Measurements from ENCODE around the gene TRPC6. TPM values are rescaled to one million over a fixed set of nuclear protein-coding genes. Genes with fewer than 3 reads are reported as not detected.

The TRPC6 gene
- total RNA-seq, 1 experiment from 2014 or later = not detected

- Histone ChIP-seq H3K9me2 (ENCODE audit: insufficient read depth) (no peaks in the 10 kb centered on the region), H4K20me1 (ENCODE audit: insufficient read depth) (no peaks in the 10 kb centered on the region), H3F3A (ENCODE audit: insufficient read depth, low read depth) (no peaks in the 10 kb centered on the region), H3K9me3 (ENCODE audit: insufficient read depth, low read depth) (no peaks in the 10 kb centered on the region; the same call in 1 of the 2 replicates), H3K27me3 (ENCODE audit: insufficient read depth, low read depth) (no peaks in the 10 kb centered on the region), H3K27ac (no peak overlapping the region), H3K4me2 (no peak overlapping the region), H3K36me3 (ENCODE audit: low read depth) (no peaks in the 10 kb centered on the region), H3K79me2 (ENCODE audit: low read depth) (no peaks in the 10 kb centered on the region), H2AFZ (no peak overlapping the region), H3K4me3 (no peak overlapping the region), H3K4me1 (replicated peaks; ENCODE audit: insufficient read depth) (no peaks in the 10 kb centered on the region)
- DNase-seq = no peak
- ChIA-PET POLR2A (ENCODE audit: unreplicated experiment) (no interaction called here), CTCF (no interaction called here)
- TF ChIP-seq EZH2 (IDR thresholded peaks at IDR 0.05; ENCODE audit: low read depth) = no peak
- TF ChIP-seq, protein P1, sequence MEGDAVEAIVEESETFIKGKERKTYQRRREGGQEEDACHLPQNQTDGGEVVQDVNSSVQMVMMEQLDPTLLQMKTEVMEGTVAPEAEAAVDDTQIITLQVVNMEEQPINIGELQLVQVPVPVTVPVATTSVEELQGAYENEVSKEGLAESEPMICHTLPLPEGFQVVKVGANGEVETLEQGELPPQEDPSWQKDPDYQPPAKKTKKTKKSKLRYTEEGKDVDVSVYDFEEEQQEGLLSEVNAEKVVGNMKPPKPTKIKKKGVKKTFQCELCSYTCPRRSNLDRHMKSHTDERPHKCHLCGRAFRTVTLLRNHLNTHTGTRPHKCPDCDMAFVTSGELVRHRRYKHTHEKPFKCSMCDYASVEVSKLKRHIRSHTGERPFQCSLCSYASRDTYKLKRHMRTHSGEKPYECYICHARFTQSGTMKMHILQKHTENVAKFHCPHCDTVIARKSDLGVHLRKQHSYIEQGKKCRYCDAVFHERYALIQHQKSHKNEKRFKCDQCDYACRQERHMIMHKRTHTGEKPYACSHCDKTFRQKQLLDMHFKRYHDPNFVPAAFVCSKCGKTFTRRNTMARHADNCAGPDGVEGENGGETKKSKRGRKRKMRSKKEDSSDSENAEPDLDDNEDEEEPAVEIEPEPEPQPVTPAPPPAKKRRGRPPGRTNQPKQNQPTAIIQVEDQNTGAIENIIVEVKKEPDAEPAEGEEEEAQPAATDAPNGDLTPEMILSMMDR (conservative IDR thresholded peaks at IDR 0.05) = no peak
- BruUV-seq (replicated peaks) = no TSS peak
- intact Hi-C loops (cut with micrococcal nuclease; ENCODE audit: unreplicated experiment) = no loop called here
Observed at GRCh38 chr11:101582989-101583250, 887 bp downstream of the TRPC6 start.

GRCh38 chr11:101582236-101582988 lies 1.4 kb downstream of the TRPC6 start:
- Histone ChIP-seq H4K20me1 (ENCODE audit: insufficient read depth) (no peaks in the 10 kb centered on the region), H3K4me2 (no peak overlapping the region), H3K4me3 (no peak overlapping the region), H3K36me3 (ENCODE audit: low read depth) (no peaks in the 10 kb centered on the region), H2AFZ (no peak overlapping the region), H3K4me1 (replicated peaks; ENCODE audit: insufficient read depth) (no peaks in the 10 kb centered on the region), H3K9me3 (ENCODE audit: insufficient read depth, low read depth) (no peaks in the 10 kb centered on the region; the same call in 1 of the 2 replicates), H3K79me2 (ENCODE audit: low read depth) (no peaks in the 10 kb centered on the region), H3K9me2 (ENCODE audit: insufficient read depth) (no peaks in the 10 kb centered on the region), H3K27ac (no peak overlapping the region), H3F3A (ENCODE audit: insufficient read depth, low read depth) (no peaks in the 10 kb centered on the region), H3K27me3 (ENCODE audit: insufficient read depth, low read depth) (no peaks in the 10 kb centered on the region)
- intact Hi-C loops (cut with micrococcal nuclease; ENCODE audit: unreplicated experiment) = no loop called here
- no TSS peak for BruUV-seq (replicated peaks)
- POLR2A ChIA-PET (ENCODE audit: unreplicated experiment) = no interaction called here
- no peak for TF ChIP-seq EZH2 (IDR thresholded peaks at IDR 0.05; ENCODE audit: low read depth)
- TF ChIP-seq, protein P1 (conservative IDR thresholded peaks at IDR 0.05) = no peak
- CTCF ChIA-PET = no interaction called here
- DNase-seq = no peak

DNA sequence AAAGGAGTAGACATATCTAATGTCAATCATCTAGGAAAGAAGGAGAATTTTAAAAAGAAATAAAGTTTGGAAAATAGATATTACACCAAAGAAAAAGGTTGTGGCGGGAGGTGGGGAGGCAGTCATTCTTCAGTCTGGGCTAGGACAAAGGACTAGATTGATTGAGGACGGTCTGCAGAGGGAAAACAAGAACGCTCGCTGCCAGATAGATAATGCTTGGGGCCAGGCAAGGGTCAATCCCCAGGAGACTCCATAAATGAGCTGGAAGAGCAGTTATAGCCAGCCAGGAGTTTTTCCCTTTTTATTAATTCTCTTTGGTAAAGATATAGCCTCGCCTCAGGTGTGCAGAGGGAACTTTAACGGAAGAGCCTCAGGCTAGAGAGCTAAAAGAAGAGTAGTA lies 6.3 kb downstream of the TRPC6 start:
- DNase-seq = no peak
- Histone ChIP-seq H2AFZ (no peak overlapping the region), H3K79me2 (ENCODE audit: low read depth) (no peaks in the 10 kb centered on the region), H3K27me3 (ENCODE audit: insufficient read depth, low read depth) (no peaks in the 10 kb centered on the region), H3K4me2 (no peak overlapping the region), H3K9me3 (ENCODE audit: insufficient read depth, low read depth) (no peaks in the 10 kb centered on the region; the same call in 1 of the 2 replicates), H3K4me3 (no peak overlapping the region), H4K20me1 (ENCODE audit: insufficient read depth) (no peaks in the 10 kb centered on the region), H3K9me2 (ENCODE audit: insufficient read depth) (no peaks in the 10 kb centered on the region), H3K27ac (no peak overlapping the region), H3F3A (ENCODE audit: insufficient read depth, low read depth) (no peaks in the 10 kb centered on the region), H3K36me3 (ENCODE audit: low read depth) (no peaks in the 10 kb centered on the region), H3K4me1 (replicated peaks; ENCODE audit: insufficient read depth) (no peaks in the 10 kb centered on the region)
- ChIA-PET CTCF (no interaction called here), POLR2A (ENCODE audit: unreplicated experiment) (no interaction called here)
- BruUV-seq (replicated peaks) = no TSS peak
- intact Hi-C loops (cut with micrococcal nuclease; ENCODE audit: unreplicated experiment) = no loop called here
- no peak for TF ChIP-seq EZH2 (IDR thresholded peaks at IDR 0.05; ENCODE audit: low read depth)
- TF ChIP-seq, protein P1 (conservative IDR thresholded peaks at IDR 0.05) = no peak

Measured in PC-9 (cell line).